Fibroblast of lung (primary cell): ENCODE measurements around the gene PGP.

Experiments
- CTCF ChIP-seq, 2 donors: IDR thresholded peaks in 1 of 2; conservative IDR thresholded peaks in 1 of 2; 1 replicate in 1 of 2; 2 replicates in 1 of 2; pipeline ENCODE4 v1.5.1; 2011 to 2012; ENCODE audit warnings: low read length in 2 of 2, control low read depth in 1 of 2, inconsistent platforms in 1 of 2, low read depth in 1 of 2, mild to moderate bottlenecking in 1 of 2
- EZH2 ChIP-seq: IDR thresholded peaks from 2 replicates; pipeline ENCODE4 v1.5.1; 2012; ENCODE audit warnings: low read length, control low read depth, mild to moderate bottlenecking; ENCODE audit errors: missing control alignments

GRCh38 chr16:2165861-2166260 lies 48.8 kb downstream of the PGP start:
- TF ChIP-seq CTCF (conservative IDR thresholded peaks at IDR 0.05 in 1 of 2, IDR thresholded peaks at IDR 0.05 in 1 of 2; ENCODE audit: low read depth in 1 of 2, low read length in 2 of 2): no peak
- no peak for TF ChIP-seq EZH2
